ENCODE results near the gene ZNF112.
"Not testable (repeated sequence)": the region's sequence is repeated elsewhere in the genome, so short reads cannot be mapped to it uniquely, and the experiment has no call there.

Gene ZNF112

DNA sequence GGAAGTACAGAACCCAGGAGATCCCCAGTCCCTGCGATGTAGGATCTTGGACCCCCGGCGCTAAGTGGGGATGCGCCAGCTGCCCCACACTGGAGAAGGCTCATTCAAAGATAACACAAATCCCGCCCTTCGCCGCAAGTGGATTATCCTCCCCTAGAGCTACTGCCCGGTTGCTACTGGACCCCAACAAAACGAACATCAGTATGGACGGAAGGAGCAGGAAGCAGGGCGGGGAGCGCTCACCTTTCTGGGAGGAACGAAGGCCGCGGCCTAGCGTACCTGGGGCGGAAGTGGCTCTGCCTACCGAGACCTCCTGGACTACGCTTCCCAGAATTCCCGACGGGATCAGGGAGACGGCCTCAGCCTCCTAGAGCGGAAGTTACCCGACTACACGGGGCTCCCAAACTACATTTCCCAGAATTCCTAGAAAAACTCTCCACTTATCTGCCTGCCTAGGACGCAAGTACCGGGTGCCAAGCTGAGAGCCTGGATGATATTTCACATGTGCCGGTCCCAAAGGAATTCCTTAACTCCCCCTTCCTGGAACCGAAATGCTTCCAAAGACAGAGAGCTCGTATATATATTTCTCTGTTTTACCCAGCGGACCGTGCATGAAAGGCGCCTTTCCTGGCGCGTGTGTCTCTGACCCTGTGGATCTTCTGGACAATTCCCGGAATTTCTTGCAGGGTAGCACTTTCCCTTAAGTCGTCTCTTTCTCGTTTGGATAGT, at the start of gene ZNF112:
TSS of gene ZNF112 (minus strand) at position 298 of the 729 bp plus-strand sequence. CDS start 16,141 bp downstream, outside the sequence.
- Mint-ChIP-seq H3K9me3 (peaks cover 54% of the 10 kb centered on the region), H3K27me3 (ENCODE audit: low read depth) (no peaks in the 10 kb centered on the region), H3K36me3 (ENCODE audit: low read depth) (no peaks in the 10 kb centered on the region), H3K4me1 (ENCODE audit: low read depth) (no peaks in the 10 kb centered on the region), H3K27ac (no peak within 1 kb of the TSS), H3K4me3 (no peak within 1 kb of the TSS)
- no peak for DNase-seq (ENCODE audit: low spot score)

DNA sequence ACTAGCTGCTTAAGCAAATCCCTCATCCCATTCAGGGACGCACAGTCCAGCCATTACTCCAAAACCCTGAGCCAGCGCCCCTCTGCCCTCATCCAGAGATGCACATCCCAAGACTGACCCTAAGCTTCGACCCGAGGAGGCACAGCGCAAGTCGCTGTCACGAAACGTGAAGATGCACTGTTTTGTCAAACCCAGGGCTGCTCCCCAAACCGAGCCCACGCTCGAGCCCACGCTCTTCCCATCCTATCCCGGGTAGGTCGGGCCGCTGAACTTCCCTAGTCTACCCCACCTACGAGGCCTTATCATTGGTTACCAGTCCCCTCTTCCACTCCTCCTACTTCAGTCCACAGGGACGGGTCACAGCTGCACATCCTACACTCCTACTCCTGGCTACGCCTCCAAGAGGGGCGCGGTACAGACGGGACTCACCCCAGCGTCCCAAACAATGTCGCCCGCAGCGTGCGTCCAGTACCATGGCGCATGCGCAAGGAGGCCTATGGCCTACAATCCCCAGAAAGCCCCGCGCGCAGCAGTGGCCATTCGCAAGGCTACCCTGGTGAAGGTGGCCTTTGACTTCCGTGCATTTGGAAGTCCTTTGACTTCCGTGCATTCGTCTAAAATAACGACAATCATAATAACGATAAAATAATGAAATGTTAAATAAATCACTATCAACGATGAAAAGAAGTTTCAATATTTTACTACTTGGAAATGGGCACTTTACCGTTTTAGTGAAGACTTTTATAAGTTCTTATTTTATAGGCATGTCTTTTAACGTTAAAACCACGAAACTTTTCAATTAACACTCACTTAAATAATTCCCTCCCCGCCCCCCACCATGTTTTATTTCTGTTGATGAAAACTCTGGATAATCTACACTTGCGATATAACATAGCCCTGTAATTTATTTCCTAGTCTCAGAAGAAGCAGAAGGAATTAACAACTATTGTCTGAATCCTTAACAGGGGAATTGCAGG, 44.9 kb upstream of the ZNF112 start, which contains the start of gene ZNF285:
TSS of gene ZNF285 (minus strand) at position 470 of the 977 bp plus-strand sequence. CDS start 4,395 bp downstream, outside the sequence.
- Mint-ChIP-seq H3K4me1 (ENCODE audit: low read depth) (peaks cover 2% of the 10 kb centered on the region), H3K27me3 (ENCODE audit: low read depth) (no peaks in the 10 kb centered on the region), H3K9me3 (peaks cover 38% of the 10 kb centered on the region), H3K4me3 (peak within 1 kb of the TSS; percentile 81), H3K27ac (peak within 1 kb of the TSS; percentile 9), H3K36me3 (ENCODE audit: low read depth) (peaks cover 2% of the 10 kb centered on the region)
- DNase-seq (ENCODE audit: low spot score), result peak; percentile 57

DNA sequence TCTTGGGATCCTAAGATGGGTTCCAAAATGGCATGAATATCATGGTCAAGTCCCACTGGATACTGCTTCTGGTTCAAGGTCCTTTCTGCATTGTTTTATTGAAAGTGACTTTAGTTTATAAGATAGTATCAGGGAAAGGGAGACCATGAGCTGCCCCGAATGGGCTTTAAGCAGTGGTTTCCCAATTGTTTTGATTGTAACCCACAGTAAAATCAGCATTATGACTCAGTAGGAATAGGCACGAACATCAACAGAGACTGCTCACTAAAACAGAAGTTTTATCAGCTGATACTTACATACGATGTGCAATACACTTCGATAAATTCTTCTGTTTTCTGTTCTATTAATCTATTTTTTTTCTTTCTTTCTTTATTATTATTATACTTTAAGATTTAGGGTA, 32.8 kb upstream of the ZNF112 start:
- not testable (repeated sequence) for DNase-seq (ENCODE audit: low spot score); H3K4me3 Mint-ChIP-seq; H3K27me3 Mint-ChIP-seq (ENCODE audit: low read depth); H3K27ac Mint-ChIP-seq; H3K36me3 Mint-ChIP-seq (ENCODE audit: low read depth); H3K4me1 Mint-ChIP-seq (ENCODE audit: low read depth)
- H3K9me3 Mint-ChIP-seq, result peaks cover 71% of the 10 kb centered on the region

DNA sequence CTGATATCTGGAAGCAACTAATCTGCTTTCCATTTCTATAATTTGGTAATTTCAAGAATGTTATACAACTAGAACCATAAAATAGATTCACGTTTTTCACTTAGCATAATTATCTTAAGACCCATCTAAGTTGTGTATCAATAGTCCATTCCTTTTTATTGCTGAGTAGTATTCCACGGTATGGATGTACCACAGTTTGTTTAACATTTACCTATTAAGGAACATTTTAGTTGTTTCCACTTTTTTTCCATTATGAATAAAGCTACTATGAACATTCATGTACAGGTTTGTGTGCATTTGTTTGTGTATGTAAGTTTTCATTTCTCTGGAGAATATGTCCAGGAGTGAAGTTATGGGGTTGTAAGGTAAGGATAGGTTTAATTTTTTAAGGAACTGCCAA, 18.3 kb upstream of the ZNF112 start:
- H3K27me3 Mint-ChIP-seq (ENCODE audit: low read depth), result no peaks in the 10 kb centered on the region
- no peak for DNase-seq (ENCODE audit: low spot score)
- H3K9me3 Mint-ChIP-seq, result peaks cover 60% of the 10 kb centered on the region
- no peak overlapping the region for H3K4me3 Mint-ChIP-seq
- H3K36me3 Mint-ChIP-seq (ENCODE audit: low read depth), result no peaks in the 10 kb centered on the region
- no peak overlapping the region for H3K27ac Mint-ChIP-seq
- no peaks in the 10 kb centered on the region for H3K4me1 Mint-ChIP-seq (ENCODE audit: low read depth)

DNA sequence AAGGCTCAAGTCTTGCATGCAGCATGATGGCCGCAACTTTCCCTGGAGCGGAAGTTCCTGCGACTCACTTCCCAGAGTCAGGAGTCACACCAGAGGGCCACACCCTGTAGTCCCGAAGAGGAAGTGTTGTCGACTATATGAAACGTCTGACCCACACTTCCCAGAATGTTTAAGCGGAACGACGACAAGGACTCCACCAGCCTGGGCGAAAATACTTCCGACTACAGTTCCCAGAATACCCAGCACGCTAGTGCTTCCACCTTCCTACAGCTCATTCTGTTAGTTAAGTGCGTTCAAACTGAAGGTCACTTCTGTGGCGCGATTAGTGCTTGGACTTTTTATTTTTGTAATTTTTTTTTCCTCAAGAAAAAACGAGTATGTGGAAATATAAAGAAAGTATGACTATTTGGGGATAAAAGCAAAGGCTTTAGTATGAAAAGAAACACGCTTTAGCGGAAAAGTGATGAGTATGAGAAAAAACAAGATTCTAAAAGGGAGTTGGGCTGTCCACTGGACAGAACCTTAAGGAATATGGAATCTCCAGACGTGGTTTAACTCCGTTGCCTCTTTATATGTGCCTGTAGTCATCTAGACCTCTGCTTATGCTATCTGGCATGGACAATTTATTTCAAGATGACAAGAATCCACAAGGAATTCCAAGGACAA, 15.5 kb upstream of the ZNF112 start:
- H3K4me3 Mint-ChIP-seq, result no peak overlapping the region
- no peak overlapping the region for H3K27ac Mint-ChIP-seq
- no peaks in the 10 kb centered on the region for H3K36me3 Mint-ChIP-seq (ENCODE audit: low read depth)
- peaks cover 62% of the 10 kb centered on the region for H3K9me3 Mint-ChIP-seq
- no peaks in the 10 kb centered on the region for H3K4me1 Mint-ChIP-seq (ENCODE audit: low read depth)
- no peak for DNase-seq (ENCODE audit: low spot score)
- no peaks in the 10 kb centered on the region for H3K27me3 Mint-ChIP-seq (ENCODE audit: low read depth)

DNA sequence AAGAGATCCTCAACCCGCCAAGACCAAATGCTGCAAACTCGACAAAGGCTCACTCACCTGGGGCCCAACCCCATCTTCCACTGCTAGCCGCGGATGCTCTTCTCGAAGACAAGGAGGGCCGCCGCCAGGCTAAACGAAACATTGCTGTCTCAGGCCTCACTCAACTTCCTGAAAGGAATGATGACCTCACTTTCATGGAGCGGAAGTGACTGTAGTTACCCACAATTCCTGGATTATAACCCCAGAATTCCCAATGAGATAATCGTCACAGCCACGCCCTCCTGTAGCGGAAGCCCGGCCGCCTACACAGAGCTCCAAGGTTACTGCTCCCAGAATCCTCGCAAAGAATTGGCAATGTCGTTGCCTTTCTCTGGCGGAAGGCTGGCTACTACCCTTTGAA, 10.5 kb upstream of the ZNF112 start:
- Mint-ChIP-seq H3K36me3 (ENCODE audit: low read depth) (no peaks in the 10 kb centered on the region), H3K27ac (no peak overlapping the region), H3K4me1 (ENCODE audit: low read depth) (no peaks in the 10 kb centered on the region), H3K4me3 (no peak overlapping the region), H3K27me3 (ENCODE audit: low read depth) (no peaks in the 10 kb centered on the region), H3K9me3 (peaks cover 52% of the 10 kb centered on the region)
- DNase-seq (ENCODE audit: low spot score), result no peak

DNA sequence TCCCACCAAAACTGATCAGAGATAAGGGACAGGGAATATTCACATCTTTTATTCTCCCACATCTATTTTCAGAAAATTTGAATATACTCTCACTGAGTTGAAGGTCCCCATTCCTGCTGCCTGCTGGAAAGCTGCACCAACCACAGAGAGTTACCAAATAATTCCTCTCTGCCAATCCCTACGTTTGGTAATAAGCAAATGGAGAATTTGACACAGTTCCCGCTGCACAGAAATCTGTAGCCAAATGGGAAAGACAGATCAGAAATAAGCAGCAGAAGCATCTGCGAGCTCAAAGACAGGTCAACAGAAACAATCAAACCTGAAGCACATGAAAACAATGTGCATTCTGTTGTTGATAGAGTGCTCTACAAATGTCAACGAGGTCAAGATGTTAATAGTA, 9.9 kb downstream of the ZNF112 start:
- no peaks in the 10 kb centered on the region for H3K36me3 Mint-ChIP-seq (ENCODE audit: low read depth)
- peaks cover 67% of the 10 kb centered on the region for H3K9me3 Mint-ChIP-seq
- no peak overlapping the region for H3K27ac Mint-ChIP-seq
- H3K4me3 Mint-ChIP-seq, result no peak overlapping the region
- no peak for DNase-seq (ENCODE audit: low spot score)
- no peaks in the 10 kb centered on the region for H3K27me3 Mint-ChIP-seq (ENCODE audit: low read depth)
- no peaks in the 10 kb centered on the region for H3K4me1 Mint-ChIP-seq (ENCODE audit: low read depth)

DNA sequence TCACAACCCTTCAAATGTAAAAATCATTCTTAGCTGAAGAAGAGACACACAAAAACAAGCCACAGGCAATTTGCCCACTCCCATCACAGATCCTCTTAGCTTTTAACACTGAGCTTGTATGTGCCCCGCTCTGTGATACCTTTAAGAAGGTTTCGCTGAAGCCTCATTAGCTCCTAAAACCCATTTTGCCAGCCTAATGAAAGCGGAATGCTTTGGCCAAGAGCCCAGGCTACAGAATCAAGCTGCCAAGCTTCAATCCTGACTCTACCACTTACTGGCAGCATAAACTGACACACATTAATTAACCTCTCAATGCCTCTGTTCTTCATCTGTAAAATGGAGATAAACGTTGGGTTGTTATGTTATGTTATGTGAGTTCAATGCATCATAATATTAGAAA, 10.5 kb downstream of the ZNF112 start:
- no peaks in the 10 kb centered on the region for H3K4me1 Mint-ChIP-seq (ENCODE audit: low read depth)
- no peak for DNase-seq (ENCODE audit: low spot score)
- no peaks in the 10 kb centered on the region for H3K27me3 Mint-ChIP-seq (ENCODE audit: low read depth)
- no peak overlapping the region for H3K4me3 Mint-ChIP-seq
- H3K27ac Mint-ChIP-seq, result no peak overlapping the region
- peaks cover 72% of the 10 kb centered on the region for H3K9me3 Mint-ChIP-seq
- H3K36me3 Mint-ChIP-seq (ENCODE audit: low read depth), result no peaks in the 10 kb centered on the region

DNA sequence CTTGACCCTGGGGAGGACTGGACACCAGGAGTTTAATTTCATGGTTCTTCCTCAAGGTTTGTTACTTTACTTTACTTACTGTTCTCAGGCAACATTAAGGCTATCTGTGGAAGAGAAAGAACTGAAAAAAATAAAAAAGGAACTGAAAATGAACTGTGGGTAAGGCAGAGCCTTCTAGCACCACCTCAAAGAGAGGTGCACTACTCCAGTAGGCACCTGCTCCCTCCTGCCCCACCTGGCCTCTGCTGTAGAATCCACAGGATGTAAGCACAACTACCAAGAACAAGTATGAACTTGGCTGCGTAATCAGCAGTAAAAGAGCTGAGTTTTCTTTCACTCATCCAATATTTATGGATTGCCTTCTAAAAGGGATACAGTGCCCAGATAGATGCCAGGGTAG, 12.2 kb downstream of the ZNF112 start:
- H3K9me3 Mint-ChIP-seq, result peaks cover 74% of the 10 kb centered on the region
- no peak overlapping the region for H3K4me3 Mint-ChIP-seq
- H3K27ac Mint-ChIP-seq, result no peak overlapping the region
- no peaks in the 10 kb centered on the region for H3K27me3 Mint-ChIP-seq (ENCODE audit: low read depth)
- H3K4me1 Mint-ChIP-seq (ENCODE audit: low read depth), result no peaks in the 10 kb centered on the region
- no peak for DNase-seq (ENCODE audit: low spot score)
- H3K36me3 Mint-ChIP-seq (ENCODE audit: low read depth), result no peaks in the 10 kb centered on the region

DNA sequence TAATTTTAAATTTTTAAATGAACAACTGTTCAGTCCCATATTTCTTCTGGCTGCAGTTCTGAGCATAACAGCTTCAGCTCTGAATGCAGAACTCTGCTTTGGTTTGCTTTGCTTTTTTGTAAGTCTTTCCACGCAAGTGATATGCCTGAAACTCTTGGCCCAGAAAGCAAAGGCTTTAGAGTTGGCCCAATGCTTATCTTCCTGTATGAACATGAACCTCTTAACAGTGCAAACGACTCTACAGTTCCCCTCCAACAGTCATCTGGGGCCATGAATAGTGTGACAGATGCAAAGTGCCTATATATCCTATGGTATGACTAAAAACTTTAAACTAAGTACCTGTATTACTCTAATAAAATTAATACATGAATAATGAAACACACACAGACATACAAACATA, 14.7 kb downstream of the ZNF112 start:
- Mint-ChIP-seq H3K27me3 (ENCODE audit: low read depth) (no peaks in the 10 kb centered on the region), H3K9me3 (peaks cover 65% of the 10 kb centered on the region), H3K4me1 (ENCODE audit: low read depth) (no peaks in the 10 kb centered on the region), H3K36me3 (ENCODE audit: low read depth) (no peaks in the 10 kb centered on the region), H3K4me3 (no peak overlapping the region), H3K27ac (no peak overlapping the region)
- no peak for DNase-seq (ENCODE audit: low spot score)

DNA sequence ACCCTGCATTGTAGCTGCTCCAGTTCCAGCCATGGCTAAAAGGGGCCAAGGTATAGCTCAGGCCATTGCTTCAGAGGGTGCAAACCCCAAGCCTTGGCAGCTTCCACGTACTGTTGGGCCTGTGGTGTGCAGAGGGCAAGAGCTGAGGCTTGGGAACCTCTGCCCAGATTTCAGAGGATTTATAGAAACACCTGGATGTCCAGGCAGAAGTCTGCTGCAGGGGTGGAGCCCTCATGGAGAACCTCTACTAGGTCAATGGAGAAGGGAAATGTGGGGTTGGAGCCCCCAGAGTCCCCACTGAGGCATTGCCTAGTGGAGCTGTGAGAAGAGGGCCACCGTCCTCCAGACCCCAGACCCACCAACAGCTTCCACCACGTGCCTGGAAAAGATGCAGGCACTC, 21.8 kb downstream of the ZNF112 start:
- not testable (repeated sequence) for H3K4me3 Mint-ChIP-seq; H3K27me3 Mint-ChIP-seq (ENCODE audit: low read depth); H3K4me1 Mint-ChIP-seq (ENCODE audit: low read depth); H3K27ac Mint-ChIP-seq; H3K36me3 Mint-ChIP-seq (ENCODE audit: low read depth); DNase-seq (ENCODE audit: low spot score)
- H3K9me3 Mint-ChIP-seq, result peaks cover 61% of the 10 kb centered on the region

DNA sequence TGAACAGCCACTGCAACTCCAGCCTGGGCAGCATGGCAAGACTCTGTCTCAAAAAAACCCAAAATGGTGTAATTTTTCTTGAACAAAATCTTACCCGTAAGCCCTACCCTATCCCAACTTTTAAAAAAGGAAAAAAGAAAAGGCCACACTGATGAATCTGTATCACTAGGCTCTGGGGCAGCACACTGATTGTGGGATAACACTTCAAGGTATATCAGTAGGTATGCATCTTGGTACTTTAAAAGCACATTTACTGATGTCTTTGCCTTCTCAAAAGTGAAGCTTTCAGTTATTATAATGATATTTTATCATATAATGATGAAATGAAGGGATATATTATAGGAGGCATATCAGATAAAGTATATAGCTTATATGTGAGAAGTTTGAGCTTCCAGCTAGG, 24.3 kb downstream of the ZNF112 start:
- no peaks in the 10 kb centered on the region for H3K36me3 Mint-ChIP-seq (ENCODE audit: low read depth)
- no peak overlapping the region for H3K4me3 Mint-ChIP-seq
- DNase-seq (ENCODE audit: low spot score), result no peak
- H3K9me3 Mint-ChIP-seq, result peaks cover 72% of the 10 kb centered on the region
- H3K27me3 Mint-ChIP-seq (ENCODE audit: low read depth), result no peaks in the 10 kb centered on the region
- H3K4me1 Mint-ChIP-seq (ENCODE audit: low read depth), result no peaks in the 10 kb centered on the region
- no peak overlapping the region for H3K27ac Mint-ChIP-seq

DNA sequence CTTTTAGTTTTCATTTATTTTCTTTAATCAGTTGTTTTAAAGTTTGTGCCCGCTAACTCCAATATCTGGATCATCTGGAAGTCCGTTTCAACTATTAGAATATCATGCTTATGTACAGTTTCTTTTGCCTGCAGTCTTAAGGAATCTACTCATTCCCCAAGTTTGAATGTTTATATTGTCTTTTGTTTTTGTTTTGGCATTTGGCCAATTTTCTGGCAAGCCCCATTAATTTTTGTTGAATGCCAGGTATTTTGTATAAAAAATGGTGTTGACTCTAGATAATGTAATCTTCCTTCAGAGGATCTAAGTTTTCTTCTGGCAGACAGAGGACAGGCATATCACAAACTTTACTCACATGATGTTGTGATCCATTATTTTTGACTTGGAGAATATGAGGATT, 40.6 kb downstream of the ZNF112 start:
- DNase-seq (ENCODE audit: low spot score), result no peak
- Mint-ChIP-seq H3K4me1 (ENCODE audit: low read depth) (no peaks in the 10 kb centered on the region), H3K27ac (no peak overlapping the region), H3K36me3 (ENCODE audit: low read depth) (no peaks in the 10 kb centered on the region), H3K27me3 (ENCODE audit: low read depth) (no peaks in the 10 kb centered on the region), H3K9me3 (peaks cover 53% of the 10 kb centered on the region), H3K4me3 (no peak overlapping the region)

DNA sequence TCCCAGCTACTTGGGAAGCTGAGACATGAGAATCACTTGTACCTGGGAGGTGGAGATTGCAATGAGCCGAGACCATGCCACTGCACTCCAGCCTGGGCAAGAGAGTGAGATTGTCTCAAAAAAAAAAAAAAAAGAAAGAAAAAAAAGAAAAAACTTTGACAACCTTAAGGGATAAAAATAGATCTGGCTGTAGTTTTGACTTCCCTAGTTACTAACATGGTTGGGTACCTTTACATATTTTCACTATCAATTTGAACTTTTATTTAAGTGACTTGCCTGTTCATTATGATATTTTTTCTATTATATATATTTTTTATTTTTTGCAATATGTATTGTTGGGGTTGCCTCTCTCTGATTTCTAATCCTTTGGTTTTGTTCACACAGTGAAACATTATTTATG, 43.2 kb downstream of the ZNF112 start:
- Mint-ChIP-seq H3K9me3 (peaks cover 46% of the 10 kb centered on the region), H3K4me3 (no peak overlapping the region), H3K27ac (no peak overlapping the region), H3K27me3 (ENCODE audit: low read depth) (no peaks in the 10 kb centered on the region), H3K36me3 (ENCODE audit: low read depth) (no peaks in the 10 kb centered on the region), H3K4me1 (ENCODE audit: low read depth) (no peaks in the 10 kb centered on the region)
- DNase-seq (ENCODE audit: low spot score), result no peak
